Neutrophil (primary cell): ENCODE results near the gene ENTR1.

Experiments
- H3K27ac ChIP-seq: fragments of 200-600 bp; sonication (generic); 2 replicates; pipeline ENCODE4 v1.5.1; 2016; ENCODE audit warnings: mild to moderate bottlenecking, moderate library complexity
- H3K27me3 ChIP-seq: fragments of 200-600 bp; sonication (generic); 2 replicates; pipeline ENCODE4 v1.6.0; 2016; ENCODE audit warnings: mild to moderate bottlenecking
- H3K36me3 ChIP-seq: fragments of 200-600 bp; sonication (generic); 2 replicates; pipeline ENCODE4 v1.5.1; 2017
- H3K4me1 ChIP-seq, 2 experiments: fragments of 200-600 bp in 1 of 2; sonication (generic) in 1 of 2; 1 replicate in 1 of 2; 2 replicates in 1 of 2; pipeline versions ENCODE4 v1.5.1 to v1.6.1; 2013 to 2016; ENCODE audit warnings: low read depth in 1 of 2, low read length in 1 of 2, mild to moderate bottlenecking in 1 of 2, moderate library complexity in 1 of 2; ENCODE audit not compliant: control insufficient read depth in 1 of 2, insufficient read depth in 1 of 2
- H3K4me3 ChIP-seq, 2 experiments: fragments of 200-600 bp in 1 of 2; sonication (generic) in 1 of 2; 1 replicate in 1 of 2; 2 replicates in 1 of 2; pipeline ENCODE4 v1.5.1; 2013 to 2016; ENCODE audit warnings: low read depth in 1 of 2, low read length in 1 of 2, mild to moderate bottlenecking in 1 of 2, moderate library complexity in 1 of 2
- H3K9me3 ChIP-seq: fragments of 200-600 bp; sonication (generic); 2 replicates; pipeline ENCODE4 v1.5.1; 2016
- CTCF ChIP-seq: fragments of 200-600 bp; sonication (generic); IDR thresholded peaks from 2 replicates; pipeline ENCODE4 v1.5.1; 2016; ENCODE audit warnings: antibody characterized with exemption

The ENTR1 gene

DNA sequence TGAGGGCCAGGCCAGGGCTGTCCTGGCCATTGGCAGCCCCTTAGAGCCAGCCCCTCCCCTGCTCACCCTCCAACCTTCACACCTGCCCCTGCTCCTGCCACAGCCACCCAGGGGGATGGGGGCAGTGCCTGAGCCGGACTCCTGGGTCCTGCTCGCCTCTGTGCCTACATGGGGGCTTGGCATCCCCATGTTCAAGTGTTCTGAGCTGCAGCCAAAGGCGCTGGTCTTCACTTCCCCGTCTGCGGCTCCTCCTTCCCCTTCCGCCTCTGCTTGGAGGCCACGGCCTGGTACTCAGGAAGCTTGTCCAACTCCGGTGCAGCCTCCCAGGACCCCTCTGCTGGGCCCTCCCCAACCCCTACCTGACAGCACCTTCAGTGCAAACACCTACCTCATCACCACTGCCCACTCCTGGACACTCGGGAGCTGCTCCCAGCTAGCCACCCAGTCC, 44.6 kb downstream of the ENTR1 start:
- H3K4me1 ChIP-seq, result peaks cover 30 to 39% of the 10 kb centered on the region in 2 experiments
- H3K36me3 ChIP-seq, result peaks cover 13% of the 10 kb centered on the region
- peak overlapping the region in 1 of 2 experiments; percentile 43 for H3K4me3 ChIP-seq
- H3K27ac ChIP-seq, result peak overlapping the region; percentile 84
- no peak for TF ChIP-seq CTCF
- no peaks in the 10 kb centered on the region for H3K9me3 ChIP-seq
- no peaks in the 10 kb centered on the region for H3K27me3 ChIP-seq

GRCh38 chr9:136364942-136365774, 45.3 kb downstream of the ENTR1 start:
- no peaks in the 10 kb centered on the region for H3K27me3 ChIP-seq
- no peak for TF ChIP-seq CTCF
- H3K4me1 ChIP-seq, result peaks cover 30 to 39% of the 10 kb centered on the region in 2 experiments
- peak overlapping the region in 1 of 2 experiments; percentile 43 for H3K4me3 ChIP-seq
- H3K9me3 ChIP-seq, result no peaks in the 10 kb centered on the region
- peak overlapping the region; percentile 84 for H3K27ac ChIP-seq
- H3K36me3 ChIP-seq, result peaks cover 7% of the 10 kb centered on the region

GRCh38 chr9:136363949-136364748, 46.3 kb downstream of the ENTR1 start:
- peaks cover 30 to 39% of the 10 kb centered on the region in 2 experiments for H3K4me1 ChIP-seq
- no peak for TF ChIP-seq CTCF
- no peaks in the 10 kb centered on the region for H3K9me3 ChIP-seq
- peak overlapping the region; percentile 92 for H3K27ac ChIP-seq
- peak overlapping the region; percentile 79 to 88 for H3K4me3 ChIP-seq
- H3K27me3 ChIP-seq, result no peaks in the 10 kb centered on the region
- H3K36me3 ChIP-seq, result no peaks in the 10 kb centered on the region

DNA sequence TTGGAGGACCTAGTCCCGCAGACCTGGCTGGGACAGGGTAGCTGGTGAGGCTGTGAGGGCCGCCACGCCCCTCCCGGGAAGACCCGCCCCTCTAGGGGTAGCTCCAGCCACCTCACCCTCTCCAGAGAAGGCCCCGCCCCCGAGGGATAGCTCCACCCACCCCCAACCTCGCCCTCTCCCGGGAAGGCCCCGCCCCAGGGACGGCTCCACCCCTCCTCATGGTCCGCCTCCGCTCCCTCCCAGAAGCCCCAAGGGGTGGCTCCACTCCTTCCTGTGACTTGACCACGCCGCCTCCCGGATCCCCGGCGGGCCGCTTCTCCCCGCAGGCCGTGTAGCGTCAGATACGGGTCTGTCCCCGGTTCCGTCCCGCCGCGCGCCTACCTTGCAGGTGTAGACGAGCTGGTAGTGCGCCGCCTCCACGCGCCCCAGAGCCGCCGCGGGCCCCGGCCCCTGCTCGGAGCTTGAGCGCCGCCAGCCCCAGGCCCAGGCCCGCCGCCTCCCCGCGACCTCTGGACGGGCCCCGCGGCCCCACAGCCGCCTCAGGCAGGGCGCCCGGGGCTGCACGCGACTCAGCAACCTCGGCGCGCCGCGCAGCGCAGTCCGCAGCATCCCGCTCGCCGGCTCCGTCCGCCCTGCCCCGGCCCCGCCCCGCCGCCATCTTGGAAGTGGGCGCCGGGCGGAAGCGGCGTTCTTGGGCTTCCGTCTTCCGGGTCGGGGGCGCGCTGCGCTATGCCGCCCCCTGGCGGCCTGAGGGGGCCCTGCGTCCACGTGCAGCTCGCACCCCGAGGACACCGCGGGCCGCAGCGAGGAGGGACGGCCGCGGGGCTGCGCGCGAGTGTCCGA, 47.1 kb downstream of the ENTR1 start, which contains the start of gene DNLZ:
Gene DNLZ (minus strand): TSS at position 639 of the 843 bp plus-strand sequence. CDS start 30 bp downstream, at position 609.
- H3K27ac ChIP-seq, result peak within 1 kb of the TSS; percentile 92
- no peaks in the 10 kb centered on the region for H3K36me3 ChIP-seq
- H3K4me1 ChIP-seq, result peaks cover 30 to 39% of the 10 kb centered on the region in 2 experiments
- TF ChIP-seq CTCF, result peak; percentile 99
- H3K4me3 ChIP-seq, result peak within 1 kb of the TSS; percentile 79 to 88
- no peaks in the 10 kb centered on the region for H3K27me3 ChIP-seq
- no peaks in the 10 kb centered on the region for H3K9me3 ChIP-seq

DNA sequence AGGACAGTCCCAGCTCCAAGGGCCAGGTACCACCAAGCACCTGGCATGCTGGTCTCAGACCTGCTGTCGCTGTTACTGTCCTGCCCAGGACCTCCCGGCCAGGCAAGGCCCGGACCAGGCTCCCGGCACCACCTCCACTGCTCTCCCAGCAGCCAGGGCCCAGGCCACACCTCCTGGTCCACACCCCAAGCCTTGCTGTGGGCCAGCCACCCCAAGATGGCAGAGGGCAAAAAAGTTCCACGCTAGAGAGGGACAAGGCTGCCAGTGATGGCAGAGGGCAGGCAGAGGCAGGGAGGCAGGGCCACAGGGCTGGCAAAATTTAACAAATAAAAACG, 48.0 kb downstream of the ENTR1 start:
- H3K27ac ChIP-seq, result peak overlapping the region; percentile 92
- no peaks in the 10 kb centered on the region for H3K36me3 ChIP-seq
- no peak overlapping the region for H3K4me3 ChIP-seq
- no peaks in the 10 kb centered on the region for H3K27me3 ChIP-seq
- H3K9me3 ChIP-seq, result no peaks in the 10 kb centered on the region
- TF ChIP-seq CTCF, result no peak
- H3K4me1 ChIP-seq, result peaks cover 30 to 39% of the 10 kb centered on the region in 2 experiments
